Right lobe of liver (tissue), 6 donors: ENCODE measurements around the gene ZNF558. TPM values are rescaled to one million over a fixed set of nuclear protein-coding genes. Genes with fewer than 3 reads are reported as not detected.

Experiments used
- ATAC-seq, 4 donors: fragments of 200-7000 bp; cut with Tn5 transposase; one replicate each; pipeline ENCODE4 v1.9.1; 2020; ENCODE audit warnings: mild to moderate bottlenecking in 4 of 4, moderate library complexity in 4 of 4
- DNase-seq, 3 donors: peaks; one replicate each; pipeline ENCODE4 v3.0.0-alpha.2; 2020
- H3K27ac ChIP-seq, 3 donors: fragments of 200-600 bp; one replicate each; pipeline ENCODE4 v1.8.0; 2022
- H3K27me3 ChIP-seq, 2 donors: fragments of 200-600 bp; one replicate each; pipeline ENCODE4 v1.8.0; 2022
- H3K36me3 ChIP-seq, 4 donors: fragments of 200-600 bp; sonication (generic) in 1 of 4; one replicate each; pipeline versions ENCODE4 v1.5.1 to v1.8.0; 2017 to 2022; ENCODE audit warnings: control low read depth in 1 of 4
- H3K4me1 ChIP-seq, 4 donors: fragments of 200-600 bp; sonication (generic) in 1 of 4; one replicate each; pipeline versions ENCODE4 v1.5.1 to v1.8.0; 2017 to 2022; ENCODE audit warnings: control low read depth in 1 of 4
- H3K4me3 ChIP-seq, 3 donors: fragments of 200-600 bp; one replicate each; pipeline ENCODE4 v1.8.0; 2022
- H3K9me3 ChIP-seq, 4 donors: fragments of 200-600 bp; sonication (generic) in 1 of 4; one replicate each; pipeline versions ENCODE4 v1.5.1 to v1.8.0; 2017 to 2022; ENCODE audit warnings: control low read depth in 1 of 4
- POLR2A ChIP-seq: fragments of 450-650 bp; IDR thresholded peaks from one replicate; pipeline ENCODE4 v1.6.1; 2017; ENCODE audit warnings: antibody characterized with exemption, mild to moderate bottlenecking
- WGBS: methylation state at CpG from one replicate; pipeline ENCODE4 v1.1.6; 2018; ENCODE audit warnings: low coverage, low lambda C conversion rate; ENCODE audit not compliant: insufficient coverage; ENCODE audit errors: missing lambda C conversion rate; 5-methylcytosine and 5-hydroxymethylcytosine counted together
- intact Hi-C, 2 donors: fragments of 100-400 bp; cut with DNase I; formaldehyde crosslinking; loops; one replicate each; pipeline versions ENCODE4 v1.11.2 to v1.14.1; 2022
- total RNA-seq, 6 experiments: library from RNA; depleted of rRNA in 2 of 6; stranded (reverse); fragments of >200 nt in 2 of 6; fragmentation: NEBNext Ultra II Directional in 3 of 6; extraction: Animal tissue kit (Norgen Biotek cat#: 25700) in 3 of 6; gene quantifications; one replicate each; pipeline versions ENCODE4 v1.1.0 to v1.2.4, GENCODE V29; 2016 to 2023
- TF ChIP-seq, protein P1 (sequence below), 4 donors: fragments of 200-600 bp in 3 of 4; fragments of 450-650 bp in 1 of 4; IDR thresholded peaks; one replicate each; pipeline versions ENCODE4 v1.5.1 to v1.8.0; 2016 to 2022; ENCODE audit warnings: antibody characterized with exemption in 4 of 4, mild to moderate bottlenecking in 2 of 4
- donor health status: DM: no; HTN: yes; CAD: no.
- donor health status: DM: no; HTN: no; CAD: no.
- donor health status: DM: no; HTN: no; CAD: no.
- donor health status: DM: no; HTN: yes; CAD: no.
- donor health status: DM: no; HTN: yes; CAD: no.

Gene ZNF558
- total RNA-seq, 6 experiments from 2014 or later: 6.9 to 15.9 (median 9.9) TPM

DNA sequence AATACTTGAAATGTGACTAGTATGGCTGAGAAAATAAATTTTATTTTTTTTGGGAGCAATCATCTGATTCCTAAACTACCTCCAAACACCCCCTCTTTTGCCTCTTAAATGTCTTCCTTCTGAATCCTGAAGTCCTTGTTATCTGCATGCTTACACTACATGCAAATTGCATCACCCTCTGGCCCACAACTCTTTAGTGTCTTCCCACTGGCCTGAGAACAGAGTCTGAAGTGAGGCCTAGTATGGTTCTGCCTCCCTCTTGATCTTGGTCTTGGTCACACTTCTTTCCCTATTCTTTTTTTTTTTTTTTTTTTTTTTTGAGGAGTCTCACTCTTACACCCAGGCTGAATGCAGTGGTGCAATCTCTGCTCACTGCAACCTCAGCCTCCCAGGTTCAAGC lies 4.8 kb downstream of the ZNF558 start:
- H3K27me3 ChIP-seq: no peaks in the 10 kb centered on the region
- no peak for TF ChIP-seq POLR2A
- TF ChIP-seq, protein P1, sequence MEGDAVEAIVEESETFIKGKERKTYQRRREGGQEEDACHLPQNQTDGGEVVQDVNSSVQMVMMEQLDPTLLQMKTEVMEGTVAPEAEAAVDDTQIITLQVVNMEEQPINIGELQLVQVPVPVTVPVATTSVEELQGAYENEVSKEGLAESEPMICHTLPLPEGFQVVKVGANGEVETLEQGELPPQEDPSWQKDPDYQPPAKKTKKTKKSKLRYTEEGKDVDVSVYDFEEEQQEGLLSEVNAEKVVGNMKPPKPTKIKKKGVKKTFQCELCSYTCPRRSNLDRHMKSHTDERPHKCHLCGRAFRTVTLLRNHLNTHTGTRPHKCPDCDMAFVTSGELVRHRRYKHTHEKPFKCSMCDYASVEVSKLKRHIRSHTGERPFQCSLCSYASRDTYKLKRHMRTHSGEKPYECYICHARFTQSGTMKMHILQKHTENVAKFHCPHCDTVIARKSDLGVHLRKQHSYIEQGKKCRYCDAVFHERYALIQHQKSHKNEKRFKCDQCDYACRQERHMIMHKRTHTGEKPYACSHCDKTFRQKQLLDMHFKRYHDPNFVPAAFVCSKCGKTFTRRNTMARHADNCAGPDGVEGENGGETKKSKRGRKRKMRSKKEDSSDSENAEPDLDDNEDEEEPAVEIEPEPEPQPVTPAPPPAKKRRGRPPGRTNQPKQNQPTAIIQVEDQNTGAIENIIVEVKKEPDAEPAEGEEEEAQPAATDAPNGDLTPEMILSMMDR (IDR thresholded peaks at IDR 0.05): no peak
- H3K36me3 ChIP-seq: peaks cover 0 to 17% (median 12%) of the 10 kb centered on the region in 4 donors
- peaks cover 0 to 8% (median 0%) of the 10 kb centered on the region in 4 donors for H3K4me1 ChIP-seq
- H3K4me3 ChIP-seq: no peak overlapping the region
- intact Hi-C loops: no loop called here
- no peaks in the 10 kb centered on the region for H3K9me3 ChIP-seq
- no peak for ATAC-seq
- DNase-seq: no peak
- no peak overlapping the region for H3K27ac ChIP-seq

DNA sequence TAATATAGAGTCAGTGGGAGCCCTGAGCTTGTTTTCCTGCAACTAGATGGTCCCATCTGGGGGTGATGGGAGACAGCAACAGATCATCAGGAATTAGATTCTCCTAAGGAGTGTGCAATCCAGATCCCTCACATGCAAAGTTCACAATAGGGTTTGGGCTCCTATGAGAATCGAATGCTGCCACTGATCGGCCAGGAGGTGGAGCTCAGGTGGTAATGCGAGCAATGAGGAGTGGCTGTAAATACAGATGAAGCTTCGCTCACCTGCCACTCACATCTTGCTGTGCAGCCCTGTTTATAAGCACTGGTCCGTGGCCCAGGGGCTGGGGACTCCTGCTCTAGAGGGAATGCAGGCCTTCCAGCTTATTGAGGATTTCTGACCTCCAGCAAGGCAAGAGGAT lies 5.7 kb downstream of the ZNF558 start:
- Histone ChIP-seq H3K36me3 (peaks cover 0 to 21% (median 12%) of the 10 kb centered on the region in 4 donors), H3K9me3 (no peaks in the 10 kb centered on the region), H3K4me1 (peaks cover 0 to 4% (median 0%) of the 10 kb centered on the region in 4 donors), H3K27me3 (no peaks in the 10 kb centered on the region), H3K4me3 (no peak overlapping the region), H3K27ac (no peak overlapping the region)
- DNase-seq (no peak), ATAC-seq (no peak)
- TF ChIP-seq, protein P1 (IDR thresholded peaks at IDR 0.05): no peak
- no peak for TF ChIP-seq POLR2A
- intact Hi-C loops: no loop called here
- WGBS: 100% methylated on average over 2 of the region's 5 CpGs

DNA sequence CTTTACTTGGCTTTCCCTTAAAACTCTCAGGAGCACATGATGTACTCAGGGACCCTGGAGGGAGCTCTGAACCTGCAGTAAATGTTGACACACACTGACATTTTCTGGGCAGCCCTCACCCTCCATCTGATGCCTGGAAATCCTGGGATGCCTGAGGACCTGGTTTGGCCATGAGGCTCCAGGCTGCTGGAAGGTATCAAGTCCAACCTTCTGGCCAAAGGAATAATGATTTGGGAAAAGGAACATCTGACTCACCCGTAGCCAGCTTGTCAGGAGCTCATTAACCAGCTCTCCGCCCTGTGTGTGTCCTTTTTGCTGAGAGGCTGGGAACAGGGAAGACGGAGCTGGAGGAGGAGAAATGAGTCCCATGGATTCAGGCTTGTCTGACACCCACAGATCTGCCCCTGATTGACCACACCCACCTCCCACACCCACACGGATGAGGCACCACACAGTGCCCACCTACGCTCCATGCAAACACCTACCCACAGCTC lies 10.3 kb downstream of the ZNF558 start:
- H3K4me1 ChIP-seq: no peaks in the 10 kb centered on the region
- intact Hi-C loops: no loop called here
- H3K36me3 ChIP-seq: peaks cover 0 to 59% (median 40%) of the 10 kb centered on the region in 4 donors
- no peak for TF ChIP-seq POLR2A
- TF ChIP-seq, protein P1 (IDR thresholded peaks at IDR 0.05): no peak
- 95% methylated on average over 3 of the region's 5 CpGs for WGBS
- no peak for ATAC-seq
- H3K27me3 ChIP-seq: no peaks in the 10 kb centered on the region
- no peak for DNase-seq
- no peak overlapping the region for H3K4me3 ChIP-seq
- no peak overlapping the region for H3K27ac ChIP-seq
- H3K9me3 ChIP-seq: peaks cover 0 to 33% (median 8%) of the 10 kb centered on the region in 4 donors

DNA sequence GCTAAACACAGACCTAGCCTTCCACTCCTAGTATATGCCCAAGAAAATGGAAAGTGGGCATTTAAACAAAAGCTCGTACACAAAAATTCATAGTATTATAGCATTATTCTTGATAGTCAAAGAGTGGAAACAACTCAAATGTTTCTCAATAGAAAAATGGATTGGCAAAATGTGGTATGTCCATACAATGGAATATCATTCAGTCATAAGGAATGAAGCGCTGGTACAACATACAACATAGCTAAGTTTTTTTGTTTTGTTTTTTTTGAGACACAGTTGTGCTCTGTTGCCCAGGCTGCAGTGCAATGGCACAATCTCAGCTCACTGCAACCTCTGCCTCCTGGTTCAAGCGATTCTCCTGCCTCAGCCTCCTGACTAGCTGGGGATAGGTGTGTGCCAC lies 11.9 kb downstream of the ZNF558 start:
- ATAC-seq (no peak), DNase-seq (no peak)
- WGBS: 88% methylated on average over 3 of the region's 3 CpGs
- intact Hi-C loops: no loop called here
- H3K36me3 ChIP-seq: peaks cover 0 to 68% (median 47%) of the 10 kb centered on the region in 4 donors
- TF ChIP-seq, protein P1 (IDR thresholded peaks at IDR 0.05): no peak
- TF ChIP-seq POLR2A: no peak
- no peaks in the 10 kb centered on the region for H3K27me3 ChIP-seq
- no peaks in the 10 kb centered on the region for H3K4me1 ChIP-seq
- no peak overlapping the region for H3K4me3 ChIP-seq
- H3K27ac ChIP-seq: no peak overlapping the region
- peaks cover 0 to 45% (median 17%) of the 10 kb centered on the region in 4 donors for H3K9me3 ChIP-seq

DNA sequence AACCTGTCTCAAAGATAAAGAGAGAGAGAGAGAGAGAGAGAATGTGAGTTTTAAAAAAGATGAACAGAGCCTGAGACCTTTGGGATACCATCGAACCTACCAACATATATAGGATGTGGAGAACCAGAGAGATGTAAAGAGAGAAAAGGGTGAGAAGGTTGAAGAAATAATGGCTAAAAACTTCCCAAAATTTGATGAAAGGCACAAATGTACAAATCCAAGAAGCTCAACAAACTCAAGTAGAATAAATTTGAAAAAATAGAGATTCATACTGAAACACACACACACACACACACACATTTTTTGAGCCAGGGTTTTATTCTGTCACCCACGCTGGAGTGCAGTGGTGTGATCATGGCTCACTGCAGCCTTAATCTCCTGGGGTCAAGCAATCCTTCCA lies 16.3 kb downstream of the ZNF558 start:
- Histone ChIP-seq H3K4me3 (no peak overlapping the region), H3K27ac (no peak overlapping the region), H3K27me3 (no peaks in the 10 kb centered on the region), H3K4me1 (no peaks in the 10 kb centered on the region), H3K36me3 (peaks cover 0 to 82% (median 53%) of the 10 kb centered on the region in 4 donors), H3K9me3 (peaks cover 7 to 68% (median 46%) of the 10 kb centered on the region in 4 donors)
- TF ChIP-seq, protein P1 (IDR thresholded peaks at IDR 0.05): no peak
- DNase-seq: no peak
- intact Hi-C loops: no loop called here
- ATAC-seq: no peak
- 86% methylated on average over 1 of the region's 2 CpGs for WGBS
